Measurements from ENCODE around the gene ARHGDIG.

ARHGDIG gene

GRCh38 chr16:290681-291405 is 10.5 kb downstream of the ARHGDIG start:
- H3K4me3 Mint-ChIP-seq = no peak overlapping the region
- DNase-seq (ENCODE audit: low spot score) = no peak
- no peaks in the 10 kb centered on the region for H3K27me3 Mint-ChIP-seq (ENCODE audit: low read depth)
- peaks cover 15% of the 10 kb centered on the region for H3K36me3 Mint-ChIP-seq (ENCODE audit: low read depth)
- H3K27ac Mint-ChIP-seq = no peak overlapping the region
- no peaks in the 10 kb centered on the region for H3K4me1 Mint-ChIP-seq (ENCODE audit: low read depth)
- no peaks in the 10 kb centered on the region for H3K9me3 Mint-ChIP-seq

GRCh38 chr16:291539-291938 is 11.1 kb downstream of the ARHGDIG start:
- no peak for DNase-seq (ENCODE audit: low spot score)
- Mint-ChIP-seq H3K9me3 (no peaks in the 10 kb centered on the region), H3K36me3 (ENCODE audit: low read depth) (peaks cover 15% of the 10 kb centered on the region), H3K4me1 (ENCODE audit: low read depth) (no peaks in the 10 kb centered on the region), H3K4me3 (no peak overlapping the region), H3K27ac (no peak overlapping the region), H3K27me3 (ENCODE audit: low read depth) (no peaks in the 10 kb centered on the region)

GRCh38 chr16:293043-293775 is 12.8 kb downstream of the ARHGDIG start:
- Mint-ChIP-seq H3K27me3 (ENCODE audit: low read depth) (no peaks in the 10 kb centered on the region), H3K36me3 (ENCODE audit: low read depth) (peaks cover 10% of the 10 kb centered on the region), H3K27ac (no peak overlapping the region), H3K9me3 (no peaks in the 10 kb centered on the region), H3K4me1 (ENCODE audit: low read depth) (no peaks in the 10 kb centered on the region), H3K4me3 (no peak overlapping the region)
- DNase-seq (ENCODE audit: low spot score) = no peak

- DNase-seq (ENCODE audit: low spot score) = no peak
- no peaks in the 10 kb centered on the region for H3K27me3 Mint-ChIP-seq (ENCODE audit: low read depth)
- H3K9me3 Mint-ChIP-seq = no peaks in the 10 kb centered on the region
- H3K36me3 Mint-ChIP-seq (ENCODE audit: low read depth) = peaks cover 9% of the 10 kb centered on the region
- no peaks in the 10 kb centered on the region for H3K4me1 Mint-ChIP-seq (ENCODE audit: low read depth)
- no peak overlapping the region for H3K27ac Mint-ChIP-seq
- no peak overlapping the region for H3K4me3 Mint-ChIP-seq
These were observed 15.9 kb downstream of the ARHGDIG start for GRCh38 chr16:296276-296675.

- Mint-ChIP-seq H3K27ac (no peak overlapping the region), H3K4me3 (no peak overlapping the region), H3K9me3 (no peaks in the 10 kb centered on the region), H3K4me1 (ENCODE audit: low read depth) (no peaks in the 10 kb centered on the region), H3K36me3 (ENCODE audit: low read depth) (peaks cover 4% of the 10 kb centered on the region), H3K27me3 (ENCODE audit: low read depth) (no peaks in the 10 kb centered on the region)
- DNase-seq (ENCODE audit: low spot score) = no peak
These were observed 16.6 kb downstream of the ARHGDIG start for GRCh38 chr16:296806-297510.

GRCh38 chr16:297832-298231 is 17.4 kb downstream of the ARHGDIG start:
- H3K4me1 Mint-ChIP-seq (ENCODE audit: low read depth) = no peaks in the 10 kb centered on the region
- H3K4me3 Mint-ChIP-seq = no peak overlapping the region
- H3K9me3 Mint-ChIP-seq = no peaks in the 10 kb centered on the region
- H3K27me3 Mint-ChIP-seq (ENCODE audit: low read depth) = no peaks in the 10 kb centered on the region
- no peak for DNase-seq (ENCODE audit: low spot score)
- H3K36me3 Mint-ChIP-seq (ENCODE audit: low read depth) = peaks cover 1% of the 10 kb centered on the region
- no peak overlapping the region for H3K27ac Mint-ChIP-seq

- no peak for DNase-seq (ENCODE audit: low spot score)
- Mint-ChIP-seq H3K4me3 (no peak overlapping the region), H3K4me1 (ENCODE audit: low read depth) (no peaks in the 10 kb centered on the region), H3K27me3 (ENCODE audit: low read depth) (no peaks in the 10 kb centered on the region), H3K36me3 (ENCODE audit: low read depth) (peaks cover 4% of the 10 kb centered on the region), H3K27ac (no peak overlapping the region), H3K9me3 (no peaks in the 10 kb centered on the region)
These were observed 20.8 kb downstream of the ARHGDIG start for GRCh38 chr16:301235-301634.

- Mint-ChIP-seq H3K36me3 (ENCODE audit: low read depth) (peaks cover 8% of the 10 kb centered on the region), H3K27ac (no peak overlapping the region), H3K4me3 (no peak overlapping the region), H3K9me3 (no peaks in the 10 kb centered on the region), H3K4me1 (ENCODE audit: low read depth) (no peaks in the 10 kb centered on the region), H3K27me3 (ENCODE audit: low read depth) (no peaks in the 10 kb centered on the region)
- DNase-seq (ENCODE audit: low spot score) = no peak
These were observed 21.6 kb downstream of the ARHGDIG start for GRCh38 chr16:301950-302349.

GRCh38 chr16:303760-304505 is 23.5 kb downstream of the ARHGDIG start:
- Mint-ChIP-seq H3K4me1 (ENCODE audit: low read depth) (no peaks in the 10 kb centered on the region), H3K27me3 (ENCODE audit: low read depth) (no peaks in the 10 kb centered on the region), H3K4me3 (no peak overlapping the region), H3K27ac (no peak overlapping the region), H3K9me3 (no peaks in the 10 kb centered on the region), H3K36me3 (ENCODE audit: low read depth) (peaks cover 11% of the 10 kb centered on the region)
- DNase-seq (ENCODE audit: low spot score) = no peak

- Mint-ChIP-seq H3K9me3 (no peaks in the 10 kb centered on the region), H3K4me1 (ENCODE audit: low read depth) (peaks cover 6% of the 10 kb centered on the region), H3K27me3 (ENCODE audit: low read depth) (no peaks in the 10 kb centered on the region), H3K36me3 (ENCODE audit: low read depth) (peaks cover 17% of the 10 kb centered on the region), H3K4me3 (no peak overlapping the region), H3K27ac (no peak overlapping the region)
- DNase-seq (ENCODE audit: low spot score) = no peak
These were observed 25.7 kb downstream of the ARHGDIG start for GRCh38 chr16:305916-306626.

GRCh38 chr16:306911-307370 is 26.6 kb downstream of the ARHGDIG start:
- Mint-ChIP-seq H3K27me3 (ENCODE audit: low read depth) (no peaks in the 10 kb centered on the region), H3K4me1 (ENCODE audit: low read depth) (peaks cover 6% of the 10 kb centered on the region), H3K4me3 (no peak overlapping the region), H3K27ac (no peak overlapping the region), H3K9me3 (no peaks in the 10 kb centered on the region), H3K36me3 (ENCODE audit: low read depth) (peaks cover 17% of the 10 kb centered on the region)
- no peak for DNase-seq (ENCODE audit: low spot score)

- Mint-ChIP-seq H3K9me3 (no peaks in the 10 kb centered on the region), H3K4me1 (ENCODE audit: low read depth) (peaks cover 6% of the 10 kb centered on the region), H3K36me3 (ENCODE audit: low read depth) (peaks cover 22% of the 10 kb centered on the region), H3K4me3 (no peak overlapping the region), H3K27ac (no peak overlapping the region), H3K27me3 (ENCODE audit: low read depth) (no peaks in the 10 kb centered on the region)
- DNase-seq (ENCODE audit: low spot score) = no peak
These were observed 27.4 kb downstream of the ARHGDIG start for GRCh38 chr16:307691-308312.

- H3K36me3 Mint-ChIP-seq (ENCODE audit: low read depth) = peaks cover 25% of the 10 kb centered on the region
- H3K4me3 Mint-ChIP-seq = no peak overlapping the region
- peaks cover 6% of the 10 kb centered on the region for H3K4me1 Mint-ChIP-seq (ENCODE audit: low read depth)
- H3K27me3 Mint-ChIP-seq (ENCODE audit: low read depth) = no peaks in the 10 kb centered on the region
- H3K9me3 Mint-ChIP-seq = no peaks in the 10 kb centered on the region
- H3K27ac Mint-ChIP-seq = no peak overlapping the region
- no peak for DNase-seq (ENCODE audit: low spot score)
These were observed 29.1 kb downstream of the ARHGDIG start for GRCh38 chr16:309476-309875.

Data from T-helper 2 cell treated with Interferon-gamma antibody and Interleukin-4, amounts not matched to agents 5 μg/mL and 100 μg/mL, for 36 hours (primary cell).